Measurements from ENCODE around the gene CSNK2A1. TPM values are rescaled to one million over a fixed set of nuclear protein-coding genes. Genes with fewer than 3 reads are reported as not detected.

The CSNK2A1 gene
- total and polyA plus RNA-seq, 2 donors (not counting 3 experiments of a cell fraction or from before 2014, with no cell fraction given): 68.4 to 142 TPM

GRCh38 chr20:588476-588875, 44.9 kb upstream of the CSNK2A1 start:
- POLR2A ChIA-PET: no interaction called here
- no peak overlapping the region for H2AFZ ChIP-seq (ENCODE audit: low read depth, low read length)
- BruUV-seq (replicated peaks): no TSS peak

DNA sequence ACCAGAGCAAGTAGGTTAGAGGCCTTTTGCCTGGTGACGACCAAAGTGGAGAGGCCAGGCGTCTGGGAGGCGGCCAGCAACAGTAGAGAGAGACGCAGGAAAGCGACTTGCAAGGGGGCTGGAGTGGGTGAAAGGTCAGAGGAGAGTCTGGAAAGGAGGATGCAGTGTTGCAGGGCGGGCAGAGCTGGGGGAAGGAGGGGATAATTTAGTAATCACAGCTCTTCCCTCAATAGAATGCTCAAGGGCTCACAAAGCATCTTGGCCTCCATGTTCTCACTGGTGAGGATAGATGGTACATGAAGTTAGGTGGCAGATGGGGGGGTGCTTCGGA, 41.3 kb upstream of the CSNK2A1 start:
- Histone ChIP-seq H3K4me1 (ENCODE audit: control insufficient read depth, extremely low read depth, insufficient read depth, low read length) (no peaks in the 10 kb centered on the region), H4K20me1 (replicated peaks; ENCODE audit: control insufficient read depth, extremely low read depth, insufficient read depth, low read length) (no peaks in the 10 kb centered on the region), H3K9me1 (replicated peaks; ENCODE audit: control insufficient read depth, extremely low read depth, insufficient read depth, low read length) (no peaks in the 10 kb centered on the region), H3K27ac (ENCODE audit: insufficient read depth, low read depth, low read length) (no peak overlapping the region), H3K36me3 (ENCODE audit: control insufficient read depth in 2 of 2, extremely low read depth in 1 of 2, insufficient read depth in 2 of 2, low read length in 2 of 2) (no peaks in the 10 kb centered on the region), H2AFZ (ENCODE audit: low read depth, low read length) (no peak overlapping the region), H3K9me3 (replicated peaks; ENCODE audit: control insufficient read depth, insufficient read depth, low read length) (no peaks in the 10 kb centered on the region), H3K4me2 (ENCODE audit: insufficient read depth, low read length) (no peak overlapping the region), H3K9ac (replicated peaks; ENCODE audit: extremely low read depth, insufficient read depth, low read length) (no peak overlapping the region), H3K4me3 (replicated peaks in 1 of 3; ENCODE audit: insufficient read depth in 1 of 3, low read depth in 1 of 3, low read length in 3 of 3) (no peak overlapping the region), H3K79me2 (ENCODE audit: control insufficient read depth, insufficient read depth, low read length) (no peaks in the 10 kb centered on the region), H3K27me3 (ENCODE audit: control insufficient read depth in 2 of 2, insufficient read depth in 2 of 2, low read length in 2 of 2) (peaks cover 2 to 8% of the 10 kb centered on the region in 2 experiments)
- dilution Hi-C loops (cut with MboI; ENCODE audit: extremely low pct_ligation_motif_present, low sequenced_read_pairs) (no loop called here), intact Hi-C loops (cut with micrococcal nuclease) (no loop called here)
- ChIA-PET POLR2A (no interaction called here), CTCF (interaction anchor here (2.0 to 2.6 kb wide), 2 partner anchors 11 to 61 kb away, joined by 6 to 10 read pairs; no protein-coding TSS in a partner anchor)
- no TSS peak for BruUV-seq (replicated peaks)
- DNase-seq (ENCODE audit: low read depth, low spot score) (no peak), FAIRE-seq (no peak)
- no peak for TF ChIP-seq MYC (IDR thresholded peaks at IDR 0.05; ENCODE audit: low read depth, low read length)
- no peak for TF ChIP-seq GATA2 (IDR thresholded peaks at IDR 0.05; ENCODE audit: insufficient read depth, insufficient read length, low read depth, low read length)
- TF ChIP-seq EZH2 (IDR thresholded peaks at IDR 0.05; ENCODE audit: borderline replicate concordance, low read depth, low read length, severe bottlenecking): no peak
- no peak for TF ChIP-seq POLR2AphosphoS5 (IDR thresholded peaks at IDR 0.05; ENCODE audit: insufficient read depth, low read depth, low read length)
- TF ChIP-seq, protein P1, sequence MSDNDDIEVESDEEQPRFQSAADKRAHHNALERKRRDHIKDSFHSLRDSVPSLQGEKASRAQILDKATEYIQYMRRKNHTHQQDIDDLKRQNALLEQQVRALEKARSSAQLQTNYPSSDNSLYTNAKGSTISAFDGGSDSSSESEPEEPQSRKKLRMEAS (IDR thresholded peaks at IDR 0.05; ENCODE audit: insufficient read depth, insufficient read length): no peak
- no peak for TF ChIP-seq FOS (IDR thresholded peaks at IDR 0.05; ENCODE audit: borderline replicate concordance, insufficient read depth, low read length)
- no peak for TF ChIP-seq POLR2A (IDR thresholded peaks at IDR 0.05; ENCODE audit: low read depth, low read length)
- TF ChIP-seq, protein P2, sequence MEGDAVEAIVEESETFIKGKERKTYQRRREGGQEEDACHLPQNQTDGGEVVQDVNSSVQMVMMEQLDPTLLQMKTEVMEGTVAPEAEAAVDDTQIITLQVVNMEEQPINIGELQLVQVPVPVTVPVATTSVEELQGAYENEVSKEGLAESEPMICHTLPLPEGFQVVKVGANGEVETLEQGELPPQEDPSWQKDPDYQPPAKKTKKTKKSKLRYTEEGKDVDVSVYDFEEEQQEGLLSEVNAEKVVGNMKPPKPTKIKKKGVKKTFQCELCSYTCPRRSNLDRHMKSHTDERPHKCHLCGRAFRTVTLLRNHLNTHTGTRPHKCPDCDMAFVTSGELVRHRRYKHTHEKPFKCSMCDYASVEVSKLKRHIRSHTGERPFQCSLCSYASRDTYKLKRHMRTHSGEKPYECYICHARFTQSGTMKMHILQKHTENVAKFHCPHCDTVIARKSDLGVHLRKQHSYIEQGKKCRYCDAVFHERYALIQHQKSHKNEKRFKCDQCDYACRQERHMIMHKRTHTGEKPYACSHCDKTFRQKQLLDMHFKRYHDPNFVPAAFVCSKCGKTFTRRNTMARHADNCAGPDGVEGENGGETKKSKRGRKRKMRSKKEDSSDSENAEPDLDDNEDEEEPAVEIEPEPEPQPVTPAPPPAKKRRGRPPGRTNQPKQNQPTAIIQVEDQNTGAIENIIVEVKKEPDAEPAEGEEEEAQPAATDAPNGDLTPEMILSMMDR (IDR thresholded peaks at IDR 0.05; ENCODE audit: extremely low read depth in 1 of 2, insufficient read depth in 1 of 2, low read depth in 1 of 2, low read length in 2 of 2): no peak
- TF ChIP-seq JUN (IDR thresholded peaks at IDR 0.05; ENCODE audit: borderline replicate concordance, insufficient read depth, insufficient read length, low read depth): no peak

More at GRCh38 chr20:588476-588875, 44.9 kb upstream of the CSNK2A1 start:
- Histone ChIP-seq H3K9me3 (replicated peaks; ENCODE audit: control insufficient read depth, insufficient read depth, low read length) (no peaks in the 10 kb centered on the region), H3K4me1 (ENCODE audit: control insufficient read depth, extremely low read depth, insufficient read depth, low read length) (no peaks in the 10 kb centered on the region), H3K79me2 (ENCODE audit: control insufficient read depth, insufficient read depth, low read length) (no peaks in the 10 kb centered on the region), H4K20me1 (replicated peaks; ENCODE audit: control insufficient read depth, extremely low read depth, insufficient read depth, low read length) (no peaks in the 10 kb centered on the region), H3K9ac (replicated peaks; ENCODE audit: extremely low read depth, insufficient read depth, low read length) (no peak overlapping the region), H3K27me3 (ENCODE audit: control insufficient read depth in 2 of 2, insufficient read depth in 2 of 2, low read length in 2 of 2) (peaks cover 2 to 3% of the 10 kb centered on the region in 2 experiments), H3K9me1 (replicated peaks; ENCODE audit: control insufficient read depth, extremely low read depth, insufficient read depth, low read length) (no peaks in the 10 kb centered on the region), H3K36me3 (ENCODE audit: control insufficient read depth in 2 of 2, extremely low read depth in 1 of 2, insufficient read depth in 2 of 2, low read length in 2 of 2) (no peaks in the 10 kb centered on the region), H3K4me2 (ENCODE audit: insufficient read depth, low read length) (no peak overlapping the region), H3K27ac (ENCODE audit: insufficient read depth, low read depth, low read length) (no peak overlapping the region), H3K4me3 (replicated peaks in 1 of 3; ENCODE audit: insufficient read depth in 1 of 3, low read depth in 1 of 3, low read length in 3 of 3) (no peak overlapping the region)
- TF ChIP-seq EZH2 (IDR thresholded peaks at IDR 0.05; ENCODE audit: borderline replicate concordance, low read depth, low read length, severe bottlenecking) (no peak), GATA2 (IDR thresholded peaks at IDR 0.05; ENCODE audit: insufficient read depth, insufficient read length, low read depth, low read length) (no peak), FOS (IDR thresholded peaks at IDR 0.05; ENCODE audit: borderline replicate concordance, insufficient read depth, low read length) (no peak), JUN (IDR thresholded peaks at IDR 0.05; ENCODE audit: borderline replicate concordance, insufficient read depth, insufficient read length, low read depth) (no peak), MYC (IDR thresholded peaks at IDR 0.05; ENCODE audit: low read depth, low read length) (no peak), POLR2A (IDR thresholded peaks at IDR 0.05; ENCODE audit: low read depth, low read length) (no peak), POLR2AphosphoS5 (IDR thresholded peaks at IDR 0.05; ENCODE audit: insufficient read depth, low read depth, low read length) (no peak)
- TF ChIP-seq, protein P1 (IDR thresholded peaks at IDR 0.05; ENCODE audit: insufficient read depth, insufficient read length): no peak
- FAIRE-seq: no peak
- CTCF ChIA-PET: interaction anchor here (1.0 kb wide), 1 partner anchor 11 kb away, joined by 5 read pairs; no protein-coding TSS in a partner anchor
- intact Hi-C loops (cut with micrococcal nuclease) (no loop called here), dilution Hi-C loops (cut with MboI; ENCODE audit: extremely low pct_ligation_motif_present, low sequenced_read_pairs) (no loop called here)
- no peak for DNase-seq (ENCODE audit: low read depth, low spot score)

Data from endothelial cell of umbilical vein (primary cell).